Measurements from ENCODE around the gene SLC8A1.

Gene SLC8A1

GRCh38 chr2:40304340-40304739 lies 147.6 kb downstream of the SLC8A1 start:
- no peak for DNase-seq (ENCODE audit: low spot score)

GRCh38 chr2:40303746-40304145 lies 148.1 kb downstream of the SLC8A1 start:
- DNase-seq (ENCODE audit: low spot score) = no peak

- no peak for DNase-seq (ENCODE audit: low spot score)
Observed at GRCh38 chr2:40302751-40303325, 149.1 kb downstream of the SLC8A1 start.

GRCh38 chr2:40300391-40300790 lies 151.5 kb downstream of the SLC8A1 start:
- DNase-seq (ENCODE audit: low spot score) = no peak

GRCh38 chr2:40299781-40300180 lies 152.1 kb downstream of the SLC8A1 start:
- DNase-seq (ENCODE audit: low spot score) = no peak

GRCh38 chr2:40299173-40299572 lies 152.7 kb downstream of the SLC8A1 start:
- DNase-seq (ENCODE audit: low spot score) = no peak

- no peak for DNase-seq (ENCODE audit: low spot score)
Observed at GRCh38 chr2:40298026-40298425, 153.9 kb downstream of the SLC8A1 start.

GRCh38 chr2:40292291-40292690 lies 159.6 kb downstream of the SLC8A1 start:
- DNase-seq (ENCODE audit: low spot score) = no peak

GRCh38 chr2:40289771-40290404 lies 162.0 kb downstream of the SLC8A1 start:
- no peak for DNase-seq (ENCODE audit: low spot score)

GRCh38 chr2:40287773-40288172 lies 164.1 kb downstream of the SLC8A1 start:
- DNase-seq (ENCODE audit: low spot score) = no peak

- no peak for DNase-seq (ENCODE audit: low spot score)
Observed at GRCh38 chr2:40287195-40287594, 164.7 kb downstream of the SLC8A1 start.

- DNase-seq (ENCODE audit: low spot score) = no peak
Observed at GRCh38 chr2:40286721-40287120, 165.2 kb downstream of the SLC8A1 start.

- no peak for DNase-seq (ENCODE audit: low spot score)
Observed at GRCh38 chr2:40285391-40285790, 166.5 kb downstream of the SLC8A1 start.

- no peak for DNase-seq (ENCODE audit: low spot score)
Observed at GRCh38 chr2:40284797-40285196, 167.1 kb downstream of the SLC8A1 start.

GRCh38 chr2:40283111-40283909 lies 168.6 kb downstream of the SLC8A1 start:
- no peak for DNase-seq (ENCODE audit: low spot score)

GRCh38 chr2:40282428-40282827 lies 169.5 kb downstream of the SLC8A1 start:
- DNase-seq (ENCODE audit: low spot score) = no peak

- DNase-seq (ENCODE audit: low spot score) = no peak
Observed at GRCh38 chr2:40281021-40281940, 170.6 kb downstream of the SLC8A1 start.

- no peak for DNase-seq (ENCODE audit: low spot score)
Observed at GRCh38 chr2:40279482-40279881, 172.4 kb downstream of the SLC8A1 start.

GRCh38 chr2:40279001-40279400 lies 172.9 kb downstream of the SLC8A1 start:
- DNase-seq (ENCODE audit: low spot score) = no peak

GRCh38 chr2:40276076-40276475 lies 175.8 kb downstream of the SLC8A1 start:
- DNase-seq (ENCODE audit: low spot score) = no peak

GRCh38 chr2:40274270-40274669 lies 177.6 kb downstream of the SLC8A1 start:
- DNase-seq (ENCODE audit: low spot score) = no peak

GRCh38 chr2:40273734-40274182 lies 178.1 kb downstream of the SLC8A1 start:
- DNase-seq (ENCODE audit: low spot score) = no peak
